NCI-H345 treated with DMSO at 0.1 percent for 48 hours (cell line): ENCODE data around the gene MLLT6.

Experiments used
- DNase-seq: peaks from one replicate; lab custom pipeline; 2025; ENCODE audit not compliant: unreplicated experiment; lab: John Stamatoyannopoulos, UW

The MLLT6 gene

DNA sequence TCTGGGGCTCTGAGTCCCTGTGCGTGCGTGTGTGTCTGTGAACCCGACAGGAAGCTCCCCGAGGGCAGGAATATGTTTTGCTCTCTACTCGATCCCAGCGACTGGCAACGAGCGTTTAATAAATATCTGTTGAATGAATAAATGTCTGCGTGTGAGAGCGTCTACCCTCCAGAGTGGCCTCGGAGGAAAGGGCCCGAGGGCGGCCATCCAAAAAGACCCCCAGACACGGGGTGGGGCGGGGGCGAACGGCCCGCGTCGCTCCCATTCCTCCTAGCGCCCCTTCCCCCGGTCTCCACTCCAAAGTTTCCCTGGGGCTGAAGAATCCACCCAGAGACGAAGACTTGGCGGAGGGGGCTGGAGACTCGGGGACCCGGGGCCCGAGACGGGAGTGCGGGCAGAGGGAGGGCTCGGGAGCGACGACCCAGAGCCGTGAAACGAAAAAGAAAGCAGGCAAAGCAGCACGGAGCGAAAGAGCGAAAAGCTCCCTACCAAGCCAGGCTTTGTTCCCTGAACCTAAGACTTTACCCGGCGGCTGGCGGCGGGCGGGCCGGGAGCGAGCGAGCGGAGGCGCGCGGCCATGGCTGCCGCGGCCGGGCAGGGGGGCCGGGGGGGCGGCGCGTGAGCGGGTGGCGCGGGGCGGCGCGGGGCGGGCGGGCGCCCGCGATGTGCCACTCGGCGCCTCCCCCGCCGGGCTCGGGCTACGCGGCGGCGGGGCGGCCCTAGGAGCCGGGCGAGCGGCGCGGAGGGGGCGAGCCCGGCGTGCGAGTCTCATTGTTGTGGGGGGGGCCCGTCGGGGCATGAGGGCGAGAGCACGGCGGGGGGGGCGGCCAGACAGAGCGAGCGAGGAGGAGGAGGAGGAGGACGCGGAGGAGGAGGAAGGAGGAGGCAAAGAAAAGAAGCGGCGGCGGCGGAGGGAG is at the start of gene MLLT6:
Gene MLLT6, plus strand, starts transcription at position 668 of the 917 bp plus-strand sequence. CDS start 360 bp downstream, outside the sequence.
- peak; percentile 50 for DNase-seq

DNA sequence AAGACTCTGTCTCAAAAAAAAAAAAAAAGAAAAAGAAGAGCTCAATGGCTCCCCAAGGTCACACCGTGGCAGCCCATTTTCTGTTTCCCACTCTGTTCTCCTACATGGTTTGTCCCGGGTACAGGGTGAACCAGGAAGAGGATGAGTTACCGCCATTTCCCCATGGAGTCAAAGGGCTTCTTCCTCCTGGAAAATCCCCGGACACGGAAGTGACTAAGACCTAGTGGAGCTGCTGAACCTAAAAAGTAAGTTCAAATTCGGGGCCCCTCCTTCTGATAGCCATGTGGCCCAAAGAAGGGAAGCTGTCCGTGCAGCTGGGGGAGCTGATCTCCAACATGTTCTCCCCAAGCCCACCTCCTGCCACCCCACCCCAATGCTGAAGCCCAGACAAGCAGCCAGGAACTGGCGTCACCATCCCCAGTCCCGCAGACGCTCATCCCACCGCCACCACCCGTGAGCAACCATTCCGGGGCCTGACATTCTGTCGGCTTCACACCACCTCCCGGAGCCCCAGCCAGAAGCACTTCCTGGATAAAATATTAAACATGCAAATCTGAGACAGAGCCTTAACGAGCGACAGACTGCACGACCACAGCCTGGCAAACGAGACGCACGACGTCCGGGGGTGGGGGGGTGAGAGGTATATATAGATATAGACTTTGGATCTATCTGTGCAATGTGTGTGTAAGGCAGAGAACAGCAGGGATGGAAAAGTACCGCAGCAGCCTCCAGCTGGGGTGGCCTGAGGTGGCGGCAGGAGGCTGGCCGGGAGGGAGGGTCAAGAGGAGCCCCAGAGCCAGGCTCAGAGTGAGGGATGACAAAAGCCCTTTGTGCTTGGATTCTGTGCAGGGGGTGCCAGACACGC is 47.9 kb upstream of the MLLT6 start:
- no peak for DNase-seq

DNA sequence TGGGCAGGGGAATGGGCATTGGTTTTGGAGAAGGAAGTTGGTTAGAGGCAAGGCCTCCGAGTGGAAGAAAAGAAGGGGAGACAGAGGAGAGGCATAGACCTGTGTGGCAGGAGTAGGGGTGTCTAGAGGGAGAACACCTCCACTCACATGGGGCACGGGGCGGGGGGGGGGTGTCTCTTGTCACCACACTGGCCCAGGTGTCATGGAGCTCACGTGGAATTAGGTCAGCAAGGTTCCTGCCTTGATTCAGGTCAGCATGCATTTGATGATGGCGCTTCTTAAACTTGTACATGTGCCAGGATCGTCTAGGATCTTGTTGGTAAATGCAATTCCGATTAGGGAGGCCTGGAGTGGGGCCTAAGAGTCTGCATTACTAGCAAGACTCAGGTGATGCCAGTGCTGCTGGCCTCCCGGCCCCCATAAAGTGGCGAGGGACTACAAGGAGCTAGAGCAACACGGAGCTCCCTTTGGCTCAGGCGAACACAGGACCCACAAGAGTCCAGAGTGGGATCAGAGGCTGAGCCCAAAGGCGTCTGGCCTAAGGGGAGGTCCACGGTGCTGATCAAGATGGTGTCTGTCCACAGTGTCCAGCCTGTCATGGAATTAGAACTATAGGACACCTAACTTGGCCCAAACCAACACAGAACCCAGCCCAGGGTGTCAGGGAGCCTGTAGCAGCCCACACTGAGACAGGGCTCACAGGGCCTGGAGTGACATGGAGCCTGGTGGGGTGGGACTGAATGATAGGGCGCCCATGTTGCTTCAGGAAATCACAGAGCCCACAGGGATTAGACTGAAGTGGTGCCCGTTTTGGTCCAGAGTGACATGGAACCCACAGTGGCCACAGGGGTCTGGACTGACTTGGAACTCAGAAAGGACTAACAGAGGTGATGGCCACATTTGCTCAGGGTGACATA is 47.0 kb upstream of the MLLT6 start:
- DNase-seq, result no peak

GRCh38 chr17:38658741-38659345 is 46.2 kb upstream of the MLLT6 start:
- no peak for DNase-seq

- DNase-seq, result no peak
Measured at GRCh38 chr17:38659415-38659814, 45.7 kb upstream of the MLLT6 start.

GRCh38 chr17:38660097-38661025 is 44.7 kb upstream of the MLLT6 start:
- no peak for DNase-seq

DNA sequence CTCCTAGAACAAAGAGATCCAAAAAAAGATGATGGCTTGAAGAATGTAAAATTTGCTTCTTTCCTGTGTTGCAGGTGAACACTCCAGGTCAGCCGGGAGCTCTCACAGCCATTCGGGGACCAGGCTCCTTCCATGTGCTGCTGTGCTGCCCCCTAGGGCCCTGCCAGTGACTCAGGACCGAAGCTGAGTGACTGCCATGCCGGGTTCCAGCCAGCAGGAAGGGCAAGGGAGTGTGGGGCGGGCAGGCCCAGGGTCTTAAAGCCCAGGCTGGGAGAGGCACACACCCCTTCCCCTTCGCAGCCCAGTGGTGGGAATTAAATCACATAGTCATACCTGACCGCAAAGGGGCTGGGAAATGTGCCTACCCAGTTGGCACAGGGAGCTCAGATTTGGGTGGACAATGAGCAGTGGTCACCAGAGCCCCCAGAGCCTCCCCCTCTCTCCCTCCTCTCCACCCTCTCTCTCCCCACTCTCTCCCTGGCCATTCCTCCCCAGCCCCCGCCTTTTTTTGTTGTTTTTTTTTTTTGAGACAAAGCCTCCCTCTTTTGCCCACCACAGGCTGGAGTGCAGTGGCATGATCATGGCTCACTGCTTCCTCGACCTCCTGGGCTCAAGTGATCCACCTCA is 41.8 kb upstream of the MLLT6 start:
- peak; percentile 45 for DNase-seq

GRCh38 chr17:38663964-38664644 is 41.0 kb upstream of the MLLT6 start:
- no peak for DNase-seq

- peak; percentile 50 for DNase-seq
Measured at GRCh38 chr17:38667099-38667786, 37.8 kb upstream of the MLLT6 start.

GRCh38 chr17:38667787-38668122 is 37.3 kb upstream of the MLLT6 start:
- DNase-seq, result no peak

GRCh38 chr17:38669520-38669919 is 35.6 kb upstream of the MLLT6 start:
- no peak for DNase-seq

- DNase-seq, result no peak
Measured at GRCh38 chr17:38671939-38672720, 32.9 kb upstream of the MLLT6 start.

DNA sequence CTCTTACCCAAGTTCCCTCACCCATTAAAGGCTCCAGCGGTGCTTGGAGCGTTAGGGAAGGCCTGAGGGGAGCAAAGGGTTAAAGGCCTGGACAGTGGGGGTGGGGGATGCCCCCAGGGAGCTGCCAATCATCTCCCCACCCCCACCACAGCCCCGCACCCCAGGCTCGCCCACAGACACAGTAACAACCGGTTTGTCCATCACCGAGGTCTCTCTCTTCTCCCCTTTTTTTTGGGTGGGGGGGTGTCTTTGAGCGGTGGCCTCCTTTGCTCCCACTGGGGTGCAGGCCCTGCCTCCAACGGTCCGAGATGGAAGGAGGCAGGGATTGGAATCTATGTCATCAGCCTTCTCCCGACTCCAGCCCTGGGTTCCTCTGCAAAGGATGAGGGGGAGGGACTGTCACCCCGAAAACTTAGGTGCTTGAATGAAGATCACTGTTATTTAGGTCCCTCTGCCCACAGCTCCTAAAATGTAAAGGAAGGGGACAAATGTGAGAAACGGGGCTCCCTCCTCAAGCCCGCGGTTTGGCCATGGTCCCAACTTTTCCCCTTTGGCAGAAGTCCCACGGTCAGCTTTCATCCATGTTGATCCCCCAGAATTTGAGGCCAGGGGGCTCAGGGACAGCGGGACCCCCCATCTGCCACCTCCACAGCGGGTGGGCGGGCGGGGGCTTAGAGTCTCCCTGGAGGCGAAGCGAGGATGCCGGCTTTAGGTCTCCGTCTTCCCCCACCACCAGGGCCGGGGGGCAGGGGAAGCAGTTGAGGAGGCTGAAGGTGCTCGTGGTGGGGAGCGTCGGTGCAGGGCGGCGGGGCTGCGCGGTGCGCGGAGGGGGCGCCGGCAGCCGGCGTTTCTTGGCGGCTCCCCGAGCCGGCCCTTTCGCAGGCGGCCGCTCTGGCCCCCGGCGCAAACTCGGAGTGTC is 32.0 kb upstream of the MLLT6 start:
- DNase-seq, result no peak

GRCh38 chr17:38673707-38674013 is 31.4 kb upstream of the MLLT6 start:
- no peak for DNase-seq

- DNase-seq, result no peak
Measured at GRCh38 chr17:38674014-38674748, 30.9 kb upstream of the MLLT6 start.
